PC-9 (cell line): ENCODE data around the gene SH2D1B.
"Not testable (repeated sequence)": the region's sequence is repeated elsewhere in the genome, so short reads cannot be mapped to it uniquely, and the experiment has no call there.

Experiments
- EZH2 ChIP-seq: fragments of 200-600 bp; sonication (generic); IDR thresholded peaks from 2 replicates; pipeline ENCODE4 v1.8.0; 2017; ENCODE audit warnings: antibody characterized with exemption, low read depth
- TF ChIP-seq, protein P1 (sequence below): fragments of 200-600 bp; sonication (generic); conservative IDR thresholded peaks from 2 replicates; pipeline ENCODE4 v1.6.1; 2017; ENCODE audit warnings: mixed run types, antibody characterized with exemption, mild to moderate bottlenecking, moderate library complexity

DNA sequence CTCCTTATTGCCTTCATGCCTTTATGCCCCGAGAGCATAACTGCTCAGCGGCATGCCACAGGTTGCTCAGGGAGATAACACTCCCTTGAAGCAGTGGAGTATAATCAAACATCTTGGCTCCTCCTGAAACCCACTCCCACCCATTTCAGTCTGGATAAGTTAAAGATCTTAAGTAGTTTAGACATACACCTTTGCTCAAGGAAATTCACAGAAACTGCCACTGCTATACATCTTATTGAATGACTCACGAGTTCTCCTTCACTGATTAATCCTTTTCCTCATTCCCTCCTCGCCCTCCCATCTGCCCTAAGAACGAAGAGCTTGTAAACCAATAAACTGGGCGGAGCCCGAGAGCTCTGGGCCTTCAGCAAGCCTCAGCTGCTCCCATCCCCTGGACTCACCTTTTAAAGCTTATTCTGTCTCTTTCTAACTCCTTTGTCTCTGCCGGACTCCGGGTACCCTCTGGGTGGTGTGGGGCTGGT is 7.6 kb upstream of the SH2D1B start:
- TF ChIP-seq, protein P1, sequence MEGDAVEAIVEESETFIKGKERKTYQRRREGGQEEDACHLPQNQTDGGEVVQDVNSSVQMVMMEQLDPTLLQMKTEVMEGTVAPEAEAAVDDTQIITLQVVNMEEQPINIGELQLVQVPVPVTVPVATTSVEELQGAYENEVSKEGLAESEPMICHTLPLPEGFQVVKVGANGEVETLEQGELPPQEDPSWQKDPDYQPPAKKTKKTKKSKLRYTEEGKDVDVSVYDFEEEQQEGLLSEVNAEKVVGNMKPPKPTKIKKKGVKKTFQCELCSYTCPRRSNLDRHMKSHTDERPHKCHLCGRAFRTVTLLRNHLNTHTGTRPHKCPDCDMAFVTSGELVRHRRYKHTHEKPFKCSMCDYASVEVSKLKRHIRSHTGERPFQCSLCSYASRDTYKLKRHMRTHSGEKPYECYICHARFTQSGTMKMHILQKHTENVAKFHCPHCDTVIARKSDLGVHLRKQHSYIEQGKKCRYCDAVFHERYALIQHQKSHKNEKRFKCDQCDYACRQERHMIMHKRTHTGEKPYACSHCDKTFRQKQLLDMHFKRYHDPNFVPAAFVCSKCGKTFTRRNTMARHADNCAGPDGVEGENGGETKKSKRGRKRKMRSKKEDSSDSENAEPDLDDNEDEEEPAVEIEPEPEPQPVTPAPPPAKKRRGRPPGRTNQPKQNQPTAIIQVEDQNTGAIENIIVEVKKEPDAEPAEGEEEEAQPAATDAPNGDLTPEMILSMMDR, result not testable (repeated sequence)
- TF ChIP-seq EZH2, result not testable (repeated sequence)
